ENCODE measurements around the gene SMARCA1.

SMARCA1 gene

DNA sequence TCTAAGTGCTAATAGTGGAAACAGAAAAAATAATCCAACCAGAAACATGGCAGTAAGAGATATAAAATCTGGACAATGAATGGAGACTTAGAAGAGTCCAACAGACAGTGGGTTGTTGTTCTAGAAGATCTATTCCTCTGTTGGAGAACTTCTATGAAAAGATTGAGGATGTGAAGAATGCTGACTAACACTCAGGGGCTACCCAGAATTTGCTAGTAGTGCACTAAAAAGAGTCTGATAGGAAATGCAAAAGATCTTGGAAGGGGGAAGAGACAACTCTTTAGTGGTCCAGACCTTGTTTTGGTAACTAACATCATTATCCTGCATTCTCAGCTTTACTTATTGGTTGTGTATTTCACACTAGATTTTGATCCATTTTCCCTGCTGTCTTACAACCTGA is 77.9 kb downstream of the SMARCA1 start:
- DNase-seq, result no peak

DNA sequence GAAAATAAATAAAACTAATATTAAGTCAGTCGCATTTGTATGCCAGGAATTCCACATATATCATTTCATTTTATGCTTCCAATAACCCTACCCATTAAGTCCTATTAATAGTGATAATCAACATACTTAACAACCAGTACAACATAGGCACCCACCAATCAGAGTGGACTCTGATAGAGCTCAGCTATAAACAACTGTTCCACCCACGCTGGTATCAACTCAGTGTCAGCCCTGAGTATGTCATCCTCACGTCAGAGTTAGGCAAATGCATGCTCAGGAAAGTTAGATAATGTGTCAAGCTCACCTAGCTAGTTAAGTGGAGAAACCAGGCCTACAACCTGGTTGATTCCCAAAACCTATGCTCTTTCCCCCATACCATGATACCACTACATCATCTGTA is 89.3 kb downstream of the SMARCA1 start:
- DNase-seq, result no peak

DNA sequence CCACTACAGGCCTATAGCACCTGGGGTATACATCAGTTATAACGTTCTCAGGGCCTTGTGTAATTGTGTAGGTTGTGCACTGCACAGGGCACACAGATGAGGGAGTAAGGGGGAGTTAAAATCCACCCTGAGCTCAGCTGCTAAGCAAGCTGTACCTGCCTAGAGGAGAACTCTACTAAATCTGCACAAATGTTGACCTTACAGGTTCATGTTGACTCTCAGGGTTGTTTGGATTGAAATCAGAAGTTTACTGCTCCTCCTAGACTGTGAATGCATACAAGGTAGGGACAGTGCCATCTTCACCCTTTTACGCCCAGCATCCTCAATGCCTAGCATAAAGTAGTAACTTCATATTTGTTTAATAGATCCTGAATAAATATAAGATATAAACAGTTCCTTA is 89.8 kb downstream of the SMARCA1 start:
- no peak for DNase-seq

DNA sequence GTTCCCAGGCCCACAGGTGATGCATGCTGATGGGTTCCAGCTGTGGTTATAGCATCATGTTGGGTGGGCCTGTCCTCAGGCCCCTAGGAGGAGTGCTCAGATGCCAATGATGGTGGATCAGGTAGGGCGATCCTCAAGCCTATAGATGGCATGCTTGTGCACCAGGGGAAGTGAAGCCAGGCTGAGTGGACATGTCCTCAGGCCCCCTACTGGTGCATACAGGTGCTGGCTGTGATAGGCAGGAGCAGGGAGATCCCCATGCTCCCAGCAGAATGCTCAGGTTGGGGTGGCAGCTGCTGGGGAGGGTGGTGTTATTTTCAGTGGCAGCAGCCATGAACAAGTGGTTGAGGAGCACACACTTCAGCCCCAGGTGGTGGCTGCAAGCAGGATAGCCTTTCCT is 96.0 kb downstream of the SMARCA1 start:
- DNase-seq, result no peak

DNA sequence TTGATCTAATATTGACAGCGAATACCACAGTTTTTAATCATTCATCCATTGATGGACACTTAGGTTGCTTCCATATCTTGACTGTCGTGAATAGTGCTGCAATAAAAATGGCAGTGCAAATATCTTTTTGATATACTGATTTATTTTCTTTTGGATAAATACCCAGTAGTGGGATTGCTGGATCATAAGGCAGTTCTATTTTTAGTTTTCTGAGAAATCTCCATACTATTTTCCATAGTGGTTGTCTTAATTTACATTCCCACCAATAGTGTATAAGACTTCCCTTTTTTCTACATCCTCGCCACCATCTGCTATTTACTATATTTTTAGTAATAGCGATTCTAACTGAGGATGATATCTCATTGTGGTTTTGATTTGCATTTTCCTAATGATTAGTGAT is 100.1 kb downstream of the SMARCA1 start:
- no peak for DNase-seq

DNA sequence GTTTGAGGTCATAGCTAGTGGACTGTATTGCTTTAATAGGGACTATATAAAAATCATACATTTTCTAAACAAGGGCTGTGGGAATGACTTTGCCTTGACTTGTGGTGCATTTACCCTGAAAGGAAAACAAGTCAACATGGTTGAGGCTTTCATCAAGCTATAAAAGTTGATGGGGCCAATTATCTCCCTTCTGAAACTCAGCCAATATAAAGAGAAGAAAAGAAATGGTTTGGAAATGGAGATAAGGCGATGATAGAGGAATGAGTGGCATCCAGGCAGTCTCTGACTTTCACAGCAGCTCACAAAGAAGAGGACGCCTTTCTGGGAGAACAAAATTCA is 118.7 kb downstream of the SMARCA1 start:
- no peak for DNase-seq

DNA sequence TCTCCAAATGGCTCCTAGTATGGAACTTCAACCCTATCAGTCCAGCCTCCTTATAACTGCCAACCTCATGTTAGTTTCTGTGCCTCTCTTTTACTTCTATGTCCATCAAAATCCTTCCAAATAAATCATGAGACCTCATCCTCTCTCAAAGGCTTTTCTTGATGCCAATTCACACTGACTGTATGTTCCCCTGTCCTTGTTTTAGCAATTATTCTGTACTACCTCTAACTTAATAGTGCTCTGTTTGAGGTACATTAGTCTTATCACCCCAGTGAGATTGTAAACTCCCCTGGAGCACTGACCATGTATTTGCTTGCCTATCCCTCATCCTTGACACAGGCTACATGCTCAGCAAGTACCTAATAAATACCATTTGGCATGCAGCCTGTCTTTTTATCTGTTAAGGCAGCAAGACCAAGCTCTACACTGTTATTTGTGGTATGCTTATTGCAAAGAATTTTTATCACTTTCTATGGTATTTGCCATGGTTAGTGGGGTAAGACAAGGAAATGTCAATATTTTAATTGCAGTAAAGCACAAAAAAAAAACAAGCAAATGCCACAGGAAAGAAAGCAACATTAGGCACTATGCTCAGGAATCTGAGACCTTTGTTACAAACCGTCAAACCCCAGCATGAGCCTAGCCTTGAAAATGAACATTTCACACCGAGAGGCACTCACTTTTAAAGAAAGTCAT is 119.2 kb downstream of the SMARCA1 start:
- no peak for DNase-seq

All from islet precursor cell (in vitro differentiated cells).